Stimulated activated CD4-positive, alpha-beta T cell treated with anti-CD3 and anti-CD28 coated beads, TNF-alpha, amount 100 ng/mL, for 1 hour (primary cell): ENCODE results near the gene MDN1.

Experiments
- DNase-seq, 3 donors: peaks; one replicate each; pipeline ENCODE4 v3.0.0-alpha.2; 2020; ENCODE audit warnings: low read depth in 3 of 3, low spot score in 1 of 3

Gene MDN1

DNA sequence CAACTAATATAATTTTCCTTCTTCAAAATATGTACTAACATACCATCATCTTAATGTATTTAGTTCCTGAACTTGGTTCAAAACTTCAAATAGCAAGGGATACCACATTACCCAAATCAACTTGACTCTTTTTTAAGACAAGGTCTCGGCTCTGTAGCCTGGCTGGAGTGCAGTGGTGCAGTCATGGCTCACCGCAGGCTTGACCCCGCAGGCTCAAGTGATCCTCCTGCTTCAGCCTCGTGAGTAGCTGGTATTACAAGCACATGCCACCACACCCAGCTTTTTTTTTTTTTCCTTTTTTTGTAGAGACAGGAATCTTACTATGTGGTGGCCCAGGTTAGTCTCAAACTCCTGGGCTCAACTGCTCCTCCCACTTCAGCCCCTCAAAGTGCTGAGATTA is 125.2 kb downstream of the MDN1 start:
- DNase-seq = no peak

GRCh38 chr6:89693207-89693606 is 126.4 kb downstream of the MDN1 start:
- DNase-seq = no peak

GRCh38 chr6:89692256-89692655 is 127.3 kb downstream of the MDN1 start:
- no peak for DNase-seq

GRCh38 chr6:89690944-89691324 is 128.7 kb downstream of the MDN1 start:
- no peak for DNase-seq

DNA sequence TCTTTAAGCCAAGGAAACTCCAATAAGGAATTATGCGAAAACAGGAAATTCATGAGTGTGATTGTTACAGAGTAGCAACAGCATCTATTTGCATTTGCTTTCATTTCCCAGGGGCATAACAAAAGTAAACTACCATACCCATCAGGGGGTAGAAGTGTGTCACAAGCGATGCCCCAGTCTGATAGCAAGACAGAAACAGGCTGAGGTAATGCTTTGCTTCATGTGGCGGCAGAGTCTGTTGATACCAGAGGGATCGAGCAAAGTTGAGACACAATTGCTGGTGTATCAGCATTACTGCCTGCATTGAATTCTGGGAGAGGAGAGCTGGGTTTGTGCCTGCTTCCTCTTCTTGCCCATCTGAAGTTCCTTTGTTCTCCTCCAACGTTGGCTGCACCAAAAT is 129.9 kb downstream of the MDN1 start:
- no peak for DNase-seq

DNA sequence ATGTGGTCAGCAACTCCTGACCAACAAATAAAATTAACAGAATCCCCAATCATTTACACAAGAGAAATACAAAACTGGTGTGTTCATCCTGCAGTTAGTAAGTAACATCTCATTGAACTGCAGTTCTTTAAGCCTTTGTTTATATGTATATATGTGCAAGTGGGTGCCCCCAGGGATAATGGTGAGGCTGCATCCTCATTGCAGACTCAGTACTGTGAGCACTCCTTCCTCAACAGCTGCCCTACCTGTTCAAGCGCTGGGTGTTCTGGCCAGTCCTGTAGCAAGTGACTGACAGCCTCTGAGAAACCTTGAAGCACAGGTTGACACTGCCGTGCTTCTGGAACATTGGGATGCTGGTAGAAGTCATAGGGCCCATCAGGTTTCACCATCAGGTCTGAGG is 131.3 kb downstream of the MDN1 start:
- DNase-seq = no peak

GRCh38 chr6:89685311-89685710 is 134.3 kb downstream of the MDN1 start:
- DNase-seq = no peak

DNA sequence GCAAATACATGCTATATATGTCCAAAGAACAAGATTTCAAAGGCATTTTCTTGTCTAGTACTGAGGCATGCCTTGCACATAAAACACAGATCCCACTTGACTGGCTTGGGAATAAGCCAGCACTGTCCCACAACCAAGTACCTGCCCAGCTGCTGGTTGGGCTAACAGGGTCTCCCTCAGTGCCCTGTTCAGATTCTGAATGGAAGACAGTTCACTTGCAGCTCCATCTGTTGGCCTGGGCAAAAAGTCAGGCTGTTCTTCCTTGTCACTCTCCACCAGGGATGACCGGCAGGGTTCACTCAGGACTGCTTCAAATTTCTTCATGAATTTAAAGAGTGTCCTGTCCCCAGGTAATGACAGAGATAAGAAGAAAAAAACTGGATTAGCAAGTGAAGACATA is 136.6 kb downstream of the MDN1 start:
- no peak for DNase-seq

- no peak for DNase-seq
These were observed 137.5 kb downstream of the MDN1 start for GRCh38 chr6:89681983-89682564.

- no peak for DNase-seq
These were observed 139.0 kb downstream of the MDN1 start for GRCh38 chr6:89680551-89680950.

GRCh38 chr6:89680150-89680549 is 139.4 kb downstream of the MDN1 start:
- DNase-seq = no peak

GRCh38 chr6:89679215-89680120 is 140.1 kb downstream of the MDN1 start:
- no peak for DNase-seq

DNA sequence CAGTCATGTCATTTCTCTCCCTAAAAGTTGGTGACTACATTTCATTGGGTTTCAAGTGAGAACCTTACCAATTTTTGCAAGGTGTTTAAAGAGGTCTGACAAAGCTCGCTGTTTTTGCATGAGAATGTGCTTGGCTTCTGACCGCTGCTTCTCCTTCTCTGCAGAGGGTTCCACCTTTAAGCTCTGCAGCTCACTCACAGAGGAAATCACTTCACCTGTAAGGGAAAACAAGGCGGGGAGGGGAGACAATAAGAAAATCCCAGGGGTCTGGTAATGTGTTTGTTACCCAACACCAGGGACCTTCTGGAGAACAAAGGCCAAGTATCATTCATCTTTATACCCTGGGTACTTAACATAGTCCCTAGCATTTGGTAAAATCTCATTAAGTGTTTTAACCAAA is 141.1 kb downstream of the MDN1 start:
- DNase-seq = no peak

DNA sequence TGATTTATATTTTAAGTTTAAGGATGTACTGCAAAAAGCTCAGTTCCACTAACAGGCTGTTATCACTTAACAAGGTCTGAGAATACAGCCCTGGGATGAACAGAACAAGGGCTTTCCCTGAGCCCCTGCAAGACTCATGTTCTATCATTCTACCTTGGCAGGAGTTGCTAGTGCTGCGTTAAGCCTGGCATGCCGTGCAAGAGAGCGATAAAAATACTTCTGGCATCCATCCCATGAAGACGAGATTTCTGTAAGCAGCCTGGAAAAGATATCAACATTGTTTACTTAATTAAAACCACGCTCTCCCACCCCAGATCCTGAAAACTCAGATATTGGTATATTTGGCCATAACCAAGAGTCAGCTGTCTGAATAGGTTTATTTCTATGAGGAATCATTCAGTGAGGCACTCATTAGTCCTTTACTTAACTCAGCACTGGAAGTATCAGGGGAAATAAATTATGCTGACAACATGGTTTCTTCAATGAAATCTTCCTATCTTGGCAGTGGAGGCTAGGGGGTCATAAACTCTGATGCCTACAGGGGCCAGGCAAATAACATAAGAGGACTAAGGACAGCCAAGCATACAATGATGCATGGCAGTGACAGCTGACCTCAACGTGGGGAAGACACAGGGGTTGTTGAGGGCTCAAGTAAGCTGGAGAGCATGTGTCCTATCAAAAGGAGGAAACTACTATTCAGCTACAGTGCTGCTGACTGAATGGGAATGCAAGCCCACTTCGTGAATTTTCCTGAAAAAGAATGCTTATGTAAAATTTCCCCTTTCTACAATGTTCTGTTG is 143.4 kb downstream of the MDN1 start:
- DNase-seq = no peak

- no peak for DNase-seq
These were observed 148.5 kb downstream of the MDN1 start for GRCh38 chr6:89670935-89671565.

DNA sequence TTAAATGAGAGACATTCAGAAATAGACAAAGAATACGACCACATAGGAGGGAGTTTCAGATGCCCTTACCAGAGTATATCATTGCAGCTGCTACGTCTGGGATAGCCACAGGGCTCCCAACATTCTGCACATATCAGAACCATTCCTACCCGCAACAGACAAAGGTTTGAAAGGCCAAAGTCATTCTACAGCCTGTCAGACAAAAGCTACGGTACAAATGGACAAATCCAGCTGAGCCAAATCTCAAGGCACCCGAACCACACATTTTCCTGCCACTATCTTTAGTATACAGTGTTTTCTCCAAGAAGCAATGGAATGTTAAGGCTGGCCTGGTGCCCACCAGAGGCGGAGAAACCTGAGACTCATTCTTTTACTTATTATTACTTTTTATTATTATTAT is 150.6 kb downstream of the MDN1 start:
- no peak for DNase-seq

DNA sequence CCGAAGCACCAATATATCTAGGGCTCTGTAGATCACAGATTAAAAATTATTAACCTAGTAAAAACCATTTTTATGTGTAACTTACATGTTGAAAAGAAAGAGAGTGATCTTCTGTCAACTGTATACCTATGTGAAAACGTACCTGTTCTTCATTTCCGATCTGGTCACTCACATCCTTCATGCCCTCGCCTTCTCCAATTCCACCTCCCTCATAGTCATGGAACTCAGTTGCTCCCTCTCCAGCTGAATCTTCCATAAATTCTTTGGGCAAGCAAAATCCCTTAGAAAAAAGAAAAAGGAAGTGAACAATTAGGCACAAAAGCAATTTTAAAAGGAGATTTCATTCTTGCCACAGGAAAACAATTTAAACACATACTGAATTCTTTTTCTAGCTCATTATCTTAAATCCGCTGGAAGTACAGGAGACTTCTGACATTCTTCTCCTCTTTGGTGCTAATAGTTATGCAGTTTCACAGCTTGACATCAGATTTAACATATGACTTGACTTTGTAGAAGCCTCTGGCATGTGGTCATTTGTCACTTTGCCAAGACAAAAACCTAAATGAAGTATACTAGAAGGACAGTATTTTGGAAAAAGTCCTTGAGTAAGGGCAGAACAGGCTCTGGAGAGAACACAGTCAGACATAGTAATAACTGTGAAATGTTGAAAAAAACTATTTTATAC is 151.6 kb downstream of the MDN1 start:
- DNase-seq = no peak

DNA sequence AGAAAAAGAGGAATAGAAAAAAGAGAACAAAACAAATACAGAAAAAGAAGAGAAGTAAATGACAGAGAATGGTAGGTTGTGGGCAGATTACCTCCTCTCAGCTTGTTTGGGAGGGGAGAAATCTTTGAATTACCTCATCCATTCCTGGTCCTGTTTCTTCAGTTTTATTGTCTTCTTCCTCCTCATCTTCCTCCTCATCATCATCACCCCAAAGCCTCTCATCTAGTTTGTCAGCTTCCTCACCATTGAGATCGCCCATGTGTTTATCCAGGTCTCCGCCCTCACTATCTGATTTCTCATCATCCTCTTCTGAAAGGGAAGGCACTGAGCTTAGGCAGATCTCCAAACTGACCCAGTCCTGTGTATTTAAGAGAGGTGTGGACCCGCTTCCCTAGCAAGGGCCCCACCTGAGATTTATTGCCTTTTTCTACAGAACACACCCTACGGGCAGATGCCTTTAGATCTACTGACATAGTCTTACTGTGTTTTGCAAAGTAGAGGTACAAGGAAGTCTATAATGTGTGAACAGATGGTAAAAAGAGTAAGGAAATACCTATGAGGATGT is 156.9 kb downstream of the MDN1 start:
- DNase-seq = no peak

DNA sequence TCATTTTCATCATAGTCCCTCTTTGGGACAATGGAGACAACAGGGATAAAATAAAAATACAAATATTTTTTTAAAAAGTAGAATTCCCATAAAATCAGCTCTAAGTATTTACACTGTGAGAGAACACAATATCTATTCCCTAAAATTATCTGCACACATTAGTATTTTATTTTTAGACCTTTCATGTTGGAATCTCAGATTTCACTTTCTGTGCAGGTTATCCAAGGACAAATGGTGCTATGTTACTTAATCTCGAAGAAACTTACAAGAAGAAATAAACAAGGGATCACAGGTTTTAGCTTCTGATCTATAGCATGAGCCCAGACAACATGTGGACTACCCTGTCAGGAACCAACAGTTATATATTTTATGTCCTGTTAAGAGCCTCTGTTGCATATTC is 158.0 kb downstream of the MDN1 start:
- no peak for DNase-seq

- no peak for DNase-seq
These were observed 158.6 kb downstream of the MDN1 start for GRCh38 chr6:89660981-89661380.
